Stimulated activated CD8-positive, alpha-beta memory T cell treated with anti-CD3 and anti-CD28 coated beads, Interleukin-7, amount 100 ng/mL, for 1 hour (primary cell): Measurements from ENCODE around the gene TUB.

Experiments
- DNase-seq, 2 donors: peaks; one replicate each; pipeline ENCODE4 v3.0.0-alpha.2; 2020; ENCODE audit warnings: low read depth in 2 of 2

The TUB gene

DNA sequence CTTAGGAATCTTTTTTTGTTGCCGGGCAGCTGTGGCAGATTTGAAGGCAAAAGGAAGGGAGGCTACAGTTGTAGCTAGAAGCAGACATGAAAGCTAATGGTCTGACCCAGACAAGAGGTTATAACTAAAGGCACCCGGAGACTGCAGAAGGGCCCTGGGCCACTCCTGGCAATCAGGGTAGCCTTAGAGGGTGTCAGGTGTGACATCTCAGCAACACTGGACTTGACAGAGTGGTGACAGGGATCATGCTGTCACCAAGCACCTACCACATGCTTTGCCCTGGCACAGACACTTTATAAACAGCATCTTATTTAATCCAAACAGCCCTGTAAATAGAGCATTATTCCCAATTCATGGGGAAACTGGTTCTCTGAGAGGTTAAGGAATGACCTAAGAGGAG is 25.7 kb downstream of the TUB start:
- DNase-seq, result no peak

DNA sequence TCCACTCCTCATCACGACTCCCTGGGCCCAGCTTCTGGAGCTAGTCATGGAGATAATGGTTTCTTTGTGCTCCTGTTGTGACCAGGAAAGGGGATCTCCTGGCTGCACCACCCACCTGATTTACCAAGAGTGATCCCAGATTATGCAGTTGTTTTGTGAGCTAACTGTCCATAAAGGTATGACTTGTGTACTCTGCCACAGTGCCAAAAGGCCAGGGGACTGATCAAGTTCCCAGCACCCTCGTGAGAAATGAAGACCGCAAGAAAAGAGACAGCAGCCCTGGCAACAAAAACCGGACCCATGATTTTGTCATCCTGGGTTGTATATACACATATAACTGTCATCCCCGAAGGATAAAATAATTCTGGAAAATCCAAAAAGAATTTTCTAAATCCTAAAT is 26.6 kb downstream of the TUB start:
- no peak for DNase-seq

DNA sequence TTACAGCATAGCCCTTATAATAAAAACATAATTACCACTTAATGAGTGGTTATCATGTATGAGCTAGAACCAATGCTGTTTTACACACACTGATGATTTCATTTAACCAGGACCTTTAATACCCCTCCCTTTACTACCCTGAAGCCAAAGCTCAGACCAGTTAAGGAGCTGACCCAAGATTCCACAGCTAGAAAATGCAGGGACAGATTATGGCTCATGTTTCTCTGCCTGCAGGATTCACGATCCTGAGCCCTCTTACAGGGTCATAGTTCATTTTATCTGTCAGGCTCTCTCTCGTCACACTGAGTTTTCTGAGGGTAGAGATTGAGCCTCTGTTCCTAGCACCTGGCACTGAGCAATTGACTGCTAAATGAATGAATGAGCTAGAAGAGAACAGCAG is 27.4 kb downstream of the TUB start:
- no peak for DNase-seq

DNA sequence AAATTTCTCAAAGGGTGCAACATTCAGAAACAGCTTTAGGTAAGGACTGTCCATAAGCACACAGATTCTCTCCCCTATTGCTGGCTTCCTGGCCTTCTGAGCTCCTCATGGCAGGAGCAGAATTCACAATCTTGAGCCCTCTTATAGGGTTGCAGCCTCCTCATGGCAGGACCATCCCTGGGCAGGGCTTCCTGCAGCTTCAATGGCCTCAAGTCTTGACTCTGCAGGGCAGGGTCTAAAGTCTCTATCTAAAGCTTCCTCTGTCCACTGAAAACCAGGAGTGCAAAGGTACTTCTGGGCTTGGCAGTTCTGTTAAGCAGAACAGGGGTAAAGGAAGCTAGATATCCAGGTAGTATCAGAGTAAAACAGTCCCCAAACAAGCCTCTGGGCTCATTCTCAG is 28.7 kb downstream of the TUB start:
- DNase-seq, result no peak

DNA sequence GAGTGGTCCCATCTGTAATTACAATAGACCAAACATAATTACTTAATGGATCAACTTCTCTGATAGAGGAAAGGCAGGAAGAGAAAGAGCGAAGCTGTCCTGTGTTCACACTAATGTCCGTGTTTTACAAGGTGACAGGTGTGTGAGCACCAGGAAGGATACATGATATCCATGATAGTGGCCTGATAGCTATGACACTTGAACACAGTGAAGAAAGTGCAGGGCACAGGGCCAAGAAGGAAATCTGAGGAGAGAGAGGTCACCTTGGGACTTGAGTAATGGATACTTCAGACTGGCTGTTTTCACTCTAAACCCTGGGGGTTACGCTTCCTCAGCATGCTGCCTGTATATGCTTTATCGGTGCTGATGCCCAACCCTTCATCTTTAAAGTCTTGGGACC is 29.4 kb downstream of the TUB start:
- DNase-seq, result no peak

DNA sequence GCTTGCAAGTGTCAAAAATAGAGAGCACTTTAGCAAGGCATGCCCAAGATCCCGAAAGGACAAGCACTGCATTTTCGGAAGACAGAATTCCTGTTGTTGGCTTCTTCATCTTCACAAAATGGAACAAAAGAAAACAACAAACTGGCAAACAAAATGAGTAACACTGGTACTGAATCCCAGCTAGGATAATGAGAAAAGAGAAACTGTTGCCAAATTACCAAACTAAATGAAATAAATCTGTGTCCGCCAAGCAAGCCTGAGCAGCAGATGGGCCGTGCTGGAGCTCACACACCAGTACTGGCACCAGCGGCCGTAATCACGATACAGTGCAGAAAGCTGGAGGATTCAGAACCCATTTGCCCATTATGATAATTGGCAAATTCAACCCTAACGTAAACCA is 30.6 kb downstream of the TUB start:
- no peak for DNase-seq

DNA sequence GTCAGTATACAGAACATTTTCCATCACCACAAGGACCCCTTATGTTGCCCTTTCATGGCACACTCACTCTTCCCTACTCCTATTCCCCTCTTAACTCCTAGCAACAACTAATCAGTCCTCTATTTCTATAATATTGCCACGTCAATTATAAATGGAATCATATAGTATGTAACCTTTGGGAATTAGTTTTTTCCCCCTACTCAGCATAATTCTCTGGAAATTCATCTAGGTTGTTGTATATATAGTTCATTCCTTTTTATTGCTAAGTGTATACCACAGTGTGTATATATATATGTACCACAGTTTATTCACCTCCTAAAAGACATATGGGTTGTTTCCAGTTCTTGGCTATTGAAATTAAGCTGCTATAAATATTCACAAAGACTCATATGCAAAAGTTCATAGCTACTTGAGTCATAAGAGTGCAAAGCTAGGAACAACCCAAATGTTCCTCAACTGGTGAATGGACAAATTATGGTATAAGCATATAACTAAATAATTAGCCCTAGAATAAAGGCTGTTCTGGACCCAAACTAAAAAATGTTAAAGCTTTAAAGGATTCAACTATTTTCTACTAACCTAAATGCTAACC is 41.3 kb downstream of the TUB start:
- DNase-seq, result no peak

DNA sequence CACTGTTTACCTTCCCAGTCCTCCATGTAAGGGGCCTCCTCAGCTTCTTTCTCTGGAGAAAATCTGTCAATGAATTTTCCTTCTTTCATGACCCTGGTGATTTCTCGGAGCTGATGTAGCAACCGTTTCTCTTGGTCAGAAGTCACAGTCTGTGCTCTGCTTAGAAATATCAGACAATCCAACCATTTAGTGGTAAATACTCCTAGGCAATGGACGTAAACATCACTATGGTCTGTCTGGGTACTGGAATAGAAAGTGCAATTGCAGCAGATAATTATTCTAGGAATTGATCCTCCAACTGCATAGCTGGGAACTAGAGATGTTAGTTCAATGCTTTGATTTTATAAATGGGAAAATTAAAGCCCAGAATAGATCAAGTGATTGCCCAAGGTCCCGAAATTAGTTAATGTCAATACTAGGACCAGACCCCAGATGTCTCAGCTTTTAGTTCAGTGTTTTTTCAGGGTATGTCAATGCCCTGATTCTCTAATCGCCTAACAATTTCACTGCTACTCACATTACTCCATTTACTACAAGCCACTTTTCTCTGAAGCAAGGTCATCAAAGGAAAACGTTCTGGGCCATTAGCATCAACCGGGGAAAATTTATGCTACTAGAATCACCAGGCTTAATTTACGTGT is 45.8 kb downstream of the TUB start:
- no peak for DNase-seq

DNA sequence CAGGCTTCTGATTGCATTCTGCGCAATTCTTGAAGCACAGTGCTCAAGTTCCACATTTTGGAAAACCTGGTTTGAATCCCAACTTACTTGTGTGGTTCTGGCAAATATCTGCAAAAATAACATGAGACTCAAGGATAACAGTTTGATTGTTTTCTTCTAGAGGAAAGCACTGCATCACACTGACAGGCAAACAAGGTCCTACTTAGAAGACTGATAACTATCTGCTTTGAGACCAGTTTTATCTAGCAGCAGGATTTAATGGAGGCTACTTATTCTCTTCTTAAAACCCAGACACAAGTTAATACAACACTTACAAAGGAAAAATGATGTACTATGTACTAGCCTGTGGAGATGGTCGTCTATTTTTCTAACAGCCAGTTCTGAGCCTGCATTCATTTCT is 46.4 kb downstream of the TUB start:
- DNase-seq, result no peak

DNA sequence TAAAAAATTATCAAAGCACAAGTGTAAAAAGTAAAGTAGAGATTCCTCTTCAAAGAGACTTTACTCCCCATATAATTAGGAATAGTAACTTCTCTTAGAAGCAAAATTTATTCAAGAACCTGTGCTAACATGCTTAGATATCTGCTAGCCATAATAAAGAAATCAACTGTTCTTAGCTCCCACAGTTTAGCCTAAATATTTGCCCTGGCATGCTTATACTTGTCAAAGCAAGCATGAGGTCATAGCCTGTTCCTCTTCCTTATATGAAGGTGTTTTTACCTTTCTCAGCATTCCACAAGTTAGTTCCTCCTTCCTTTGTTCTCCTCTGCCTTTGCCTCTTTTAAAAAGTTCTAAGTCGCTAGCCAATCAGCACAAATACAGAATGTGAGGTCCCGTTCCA is 57.5 kb downstream of the TUB start:
- DNase-seq, result no peak

DNA sequence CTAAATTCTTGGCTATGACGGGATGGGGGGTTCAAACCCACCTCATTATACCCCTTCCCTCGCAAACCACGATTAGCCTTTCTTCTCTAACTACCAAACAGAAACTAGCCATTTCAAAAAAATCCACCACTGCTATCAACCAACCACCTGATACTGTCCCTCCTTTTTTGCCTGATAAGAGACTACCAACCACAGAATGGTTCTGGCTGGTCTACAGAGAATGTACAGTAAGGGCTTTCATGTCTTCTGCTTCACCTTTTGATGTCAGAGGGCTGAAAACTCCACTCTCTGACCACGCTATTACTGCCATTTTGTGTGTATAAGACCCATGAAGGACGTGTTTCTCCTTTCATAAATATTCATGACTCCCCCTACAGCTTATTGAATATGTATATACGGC is 68.7 kb downstream of the TUB start:
- DNase-seq, result no peak
